ENCODE data around the gene YPEL2. TPM values are rescaled to one million over a fixed set of nuclear protein-coding genes. Genes with fewer than 3 reads are reported as not detected.

The YPEL2 gene
- total and polyA plus RNA-seq, 2 donors (not counting 1 experiment from before 2014, with no cell fraction given), result 20.7 to 51.8 TPM

DNA sequence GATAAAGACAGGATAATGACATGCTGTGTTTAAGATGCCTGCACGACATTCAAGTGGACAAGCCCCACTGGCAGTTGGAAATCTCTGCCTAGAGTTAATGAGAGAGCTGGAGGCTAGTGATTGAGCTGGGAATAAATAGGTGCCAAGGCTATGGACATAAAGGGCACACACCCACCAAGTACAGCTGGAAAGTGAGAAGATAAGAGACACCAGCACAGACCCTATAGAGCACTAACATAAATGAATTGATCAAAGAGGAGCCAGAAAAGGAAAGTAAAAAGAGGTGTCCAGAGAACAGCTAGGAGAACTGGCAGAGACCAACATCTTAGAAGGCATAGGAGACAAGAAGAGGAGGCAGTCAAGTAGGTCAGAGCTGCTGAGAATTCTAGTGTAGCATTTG lies 101.2 kb downstream of the YPEL2 start:
- CTCF ChIA-PET, result interaction anchor here (0.5 to 4.5 kb wide), 4 partner anchors 9 to 116 kb away, joined by 3 to 39 read pairs (median 11); no protein-coding TSS in a partner anchor
- WGBS (ENCODE audit: insufficient coverage), result 75% methylated on average over 1 of the region's 1 CpG

DNA sequence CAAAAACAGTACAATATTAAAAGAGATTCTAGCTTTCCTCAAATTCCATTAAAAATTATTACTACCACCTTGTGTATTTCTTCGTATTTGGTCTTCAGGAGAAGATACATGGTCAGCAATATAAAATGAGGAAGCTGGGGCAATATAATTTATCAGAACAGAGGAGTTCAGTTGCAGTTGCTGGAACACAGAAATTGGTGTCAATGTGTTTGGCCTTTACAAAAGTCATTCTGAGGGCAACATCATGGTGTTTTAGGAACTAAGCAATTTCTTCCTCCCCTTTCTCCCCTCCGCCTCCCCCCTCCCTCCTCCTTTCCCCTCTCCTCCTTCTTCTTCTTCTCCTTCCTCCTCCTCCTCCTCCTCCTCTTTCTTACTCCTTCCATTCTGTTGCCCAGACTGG lies 102.1 kb downstream of the YPEL2 start:
- Histone ChIP-seq H3K4me1 (ENCODE audit: control insufficient read depth in 2 of 2, insufficient read depth in 2 of 2, low read length in 2 of 2) (peaks cover 14 to 15% of the 10 kb centered on the region in 2 donors), H3K4me2 (replicated peaks; ENCODE audit: low read depth, low read length, poor library complexity, severe bottlenecking) (no peak overlapping the region), H3K36me3 (replicated peaks in 1 of 2; ENCODE audit: control extremely low read depth in 1 of 2, control insufficient read depth in 1 of 2, extremely low read depth in 1 of 2, insufficient read depth in 2 of 2, low read length in 1 of 2) (no peaks in the 10 kb centered on the region), H3K9ac (ENCODE audit: low read length) (no peak overlapping the region), H3K9me3 (ENCODE audit: control extremely low read depth in 1 of 3, control insufficient read depth in 2 of 3, insufficient read depth in 1 of 3, low read length in 2 of 3) (peaks cover 4 to 10% (median 7%) of the 10 kb centered on the region in 3 donors), H3K4me3 (ENCODE audit: control extremely low read depth in 1 of 5, extremely low read depth in 1 of 5, insufficient read depth in 1 of 5, low read depth in 2 of 5, low read length in 4 of 5) (no peak overlapping the region), H2AFZ (ENCODE audit: insufficient read depth, low read depth, low read length, poor library complexity, severe bottlenecking) (no peak overlapping the region), H3K79me2 (ENCODE audit: control insufficient read depth, insufficient read depth, low read length) (no peaks in the 10 kb centered on the region), H3K27me3 (replicated peaks in 1 of 4; ENCODE audit: control extremely low read depth in 1 of 4, control insufficient read depth in 3 of 4, insufficient read depth in 4 of 4, low read length in 3 of 4) (no peaks in the 10 kb centered on the region), H4K20me1 (ENCODE audit: control insufficient read depth, insufficient read depth, low read length, poor library complexity, severe bottlenecking) (no peaks in the 10 kb centered on the region), H3K27ac (ENCODE audit: low read length in 2 of 2) (no peak overlapping the region)
- Mint-ChIP-seq H3K27me3 (no peaks in the 10 kb centered on the region), H3K27ac (no peak overlapping the region), H3K9me3 (ENCODE audit: insufficient read depth) (peaks cover 9% of the 10 kb centered on the region), H3K4me1 (peaks cover 19% of the 10 kb centered on the region), H3K4me3 (no peak overlapping the region)
- 80% methylated on average over 1 of the region's 2 CpGs for WGBS (ENCODE audit: insufficient coverage)
- ATAC-seq (ENCODE audit: low read depth) (no peak), DNase-seq (no peak)
- intact Hi-C loops (cut with micrococcal nuclease), result loop anchor here (5.0 kb wide), 1 partner anchor 61 kb away; no protein-coding TSS in a partner anchor
- ChIA-PET CTCF (interaction anchor here (0.8 to 4.5 kb wide), 4 partner anchors 8 to 117 kb away, joined by 3 to 39 read pairs (median 11); no protein-coding TSS in a partner anchor), POLR2A (no interaction called here)
- TF ChIP-seq EZH2 (IDR thresholded peaks at IDR 0.05; ENCODE audit: borderline replicate concordance, insufficient read depth, low read depth, low read length, poor library complexity, severe bottlenecking), result no peak
- TF ChIP-seq, protein P1, sequence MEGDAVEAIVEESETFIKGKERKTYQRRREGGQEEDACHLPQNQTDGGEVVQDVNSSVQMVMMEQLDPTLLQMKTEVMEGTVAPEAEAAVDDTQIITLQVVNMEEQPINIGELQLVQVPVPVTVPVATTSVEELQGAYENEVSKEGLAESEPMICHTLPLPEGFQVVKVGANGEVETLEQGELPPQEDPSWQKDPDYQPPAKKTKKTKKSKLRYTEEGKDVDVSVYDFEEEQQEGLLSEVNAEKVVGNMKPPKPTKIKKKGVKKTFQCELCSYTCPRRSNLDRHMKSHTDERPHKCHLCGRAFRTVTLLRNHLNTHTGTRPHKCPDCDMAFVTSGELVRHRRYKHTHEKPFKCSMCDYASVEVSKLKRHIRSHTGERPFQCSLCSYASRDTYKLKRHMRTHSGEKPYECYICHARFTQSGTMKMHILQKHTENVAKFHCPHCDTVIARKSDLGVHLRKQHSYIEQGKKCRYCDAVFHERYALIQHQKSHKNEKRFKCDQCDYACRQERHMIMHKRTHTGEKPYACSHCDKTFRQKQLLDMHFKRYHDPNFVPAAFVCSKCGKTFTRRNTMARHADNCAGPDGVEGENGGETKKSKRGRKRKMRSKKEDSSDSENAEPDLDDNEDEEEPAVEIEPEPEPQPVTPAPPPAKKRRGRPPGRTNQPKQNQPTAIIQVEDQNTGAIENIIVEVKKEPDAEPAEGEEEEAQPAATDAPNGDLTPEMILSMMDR (IDR thresholded peaks at IDR 0.05), result no peak

More for the DNA sequence above, 101.2 kb downstream of the YPEL2 start:
- Mint-ChIP-seq H3K9me3 (ENCODE audit: insufficient read depth) (peaks cover 9% of the 10 kb centered on the region), H3K27ac (no peak overlapping the region), H3K27me3 (no peaks in the 10 kb centered on the region), H3K4me3 (no peak overlapping the region), H3K4me1 (peaks cover 11% of the 10 kb centered on the region)
- Histone ChIP-seq H3K79me2 (ENCODE audit: control insufficient read depth, insufficient read depth, low read length) (no peaks in the 10 kb centered on the region), H3K4me3 (ENCODE audit: control extremely low read depth in 1 of 5, extremely low read depth in 1 of 5, insufficient read depth in 1 of 5, low read depth in 2 of 5, low read length in 4 of 5) (no peak overlapping the region), H3K9me3 (ENCODE audit: control extremely low read depth in 1 of 3, control insufficient read depth in 2 of 3, insufficient read depth in 1 of 3, low read length in 2 of 3) (peaks cover 4 to 10% (median 7%) of the 10 kb centered on the region in 3 donors), H2AFZ (ENCODE audit: insufficient read depth, low read depth, low read length, poor library complexity, severe bottlenecking) (no peak overlapping the region), H3K27me3 (replicated peaks in 1 of 4; ENCODE audit: control extremely low read depth in 1 of 4, control insufficient read depth in 3 of 4, insufficient read depth in 4 of 4, low read length in 3 of 4) (no peaks in the 10 kb centered on the region), H3K27ac (ENCODE audit: low read length in 2 of 2) (no peak overlapping the region), H3K36me3 (replicated peaks in 1 of 2; ENCODE audit: control extremely low read depth in 1 of 2, control insufficient read depth in 1 of 2, extremely low read depth in 1 of 2, insufficient read depth in 2 of 2, low read length in 1 of 2) (no peaks in the 10 kb centered on the region), H4K20me1 (ENCODE audit: control insufficient read depth, insufficient read depth, low read length, poor library complexity, severe bottlenecking) (no peaks in the 10 kb centered on the region), H3K9ac (ENCODE audit: low read length) (no peak overlapping the region), H3K4me2 (replicated peaks; ENCODE audit: low read depth, low read length, poor library complexity, severe bottlenecking) (no peak overlapping the region), H3K4me1 (ENCODE audit: control insufficient read depth in 2 of 2, insufficient read depth in 2 of 2, low read length in 2 of 2) (peaks cover 5 to 6% of the 10 kb centered on the region in 2 donors)
- DNase-seq (no peak), ATAC-seq (ENCODE audit: low read depth) (no peak)
- no peak for TF ChIP-seq EZH2 (IDR thresholded peaks at IDR 0.05; ENCODE audit: borderline replicate concordance, insufficient read depth, low read depth, low read length, poor library complexity, severe bottlenecking)
- TF ChIP-seq, protein P1 (IDR thresholded peaks at IDR 0.05), result no peak
- intact Hi-C loops (cut with micrococcal nuclease), result loop anchor here (5.0 kb wide), 1 partner anchor 60 kb away; no protein-coding TSS in a partner anchor
- POLR2A ChIA-PET, result no interaction called here

All from B cell (primary cell).